Skeletal muscle tissue (tissue), 4 donors: ENCODE measurements around the gene CEP290. TPM values are rescaled to one million over a fixed set of nuclear protein-coding genes. Genes with fewer than 3 reads are reported as not detected.

ENCODE experiments used
- H3K27ac ChIP-seq: one replicate; pipeline ENCODE4 v1.7.0; 2013; ENCODE audit warnings: mild to moderate bottlenecking, low read depth, low read length, inconsistent platforms
- H3K27me3 ChIP-seq, 3 donors: one replicate each; pipeline ENCODE4 v1.7.0; 2013; ENCODE audit warnings: low read length in 3 of 3; ENCODE audit not compliant: control insufficient read depth in 3 of 3, insufficient read depth in 3 of 3
- H3K36me3 ChIP-seq, 3 donors: one replicate each; pipeline ENCODE4 v1.7.0; 2013; ENCODE audit warnings: low read length in 3 of 3; ENCODE audit not compliant: control insufficient read depth in 3 of 3, insufficient read depth in 3 of 3
- H3K4me1 ChIP-seq, 3 donors: one replicate each; pipeline ENCODE4 v1.7.0; 2013; ENCODE audit warnings: low read length in 3 of 3, mild to moderate bottlenecking in 3 of 3; ENCODE audit not compliant: control insufficient read depth in 3 of 3, insufficient read depth in 3 of 3
- H3K4me3 ChIP-seq, 3 donors: one replicate each; pipeline ENCODE4 v1.7.0; 2013; ENCODE audit warnings: low read length in 3 of 3
- H3K9ac ChIP-seq, 3 donors: one replicate each; pipeline ENCODE4 v1.7.0; 2013; ENCODE audit warnings: low read length in 3 of 3, mild to moderate bottlenecking in 3 of 3, moderate library complexity in 2 of 3, low read depth in 1 of 3
- H3K9me3 ChIP-seq, 3 donors: one replicate each; pipeline ENCODE4 v1.7.0; 2013; ENCODE audit warnings: low read length in 3 of 3; ENCODE audit not compliant: control insufficient read depth in 3 of 3
- total RNA-seq: library from RNA; depleted of rRNA; stranded (reverse); fragments of >200 nt; gene quantifications from one replicate; pipeline ENCODE4 v1.2.3, GENCODE V29; 2014
- donor health status: Osteomylitis.

Gene CEP290
- total RNA-seq, 1 donor from 2014 or later, result 12.0 TPM

DNA sequence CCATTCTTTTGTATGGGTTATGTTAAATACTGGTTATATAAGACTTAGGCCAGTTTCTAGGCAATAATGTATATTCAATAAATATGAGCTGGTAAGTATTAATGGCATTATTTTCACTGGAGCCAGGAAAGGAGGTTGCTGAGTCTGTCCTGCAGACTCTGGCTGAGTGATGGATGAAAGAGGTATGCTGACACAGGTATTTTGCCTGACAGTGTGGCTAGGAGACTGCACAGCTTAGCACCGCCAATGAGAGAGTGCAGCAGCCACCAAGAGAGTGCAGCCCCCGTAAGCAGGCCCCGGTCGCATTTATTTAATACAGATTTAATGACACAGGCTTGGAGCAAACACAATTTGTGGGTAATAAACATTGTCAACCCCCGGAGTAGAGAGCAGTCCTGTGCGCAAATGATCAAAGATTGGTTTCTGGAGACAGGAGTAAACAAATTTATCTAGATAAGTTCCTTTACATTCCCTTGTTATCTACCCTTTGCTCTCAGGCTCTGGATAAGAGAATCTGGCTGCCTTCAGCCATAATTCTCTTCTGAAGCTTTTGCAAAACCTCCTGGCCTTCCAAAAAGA lies 37.6 kb upstream of the CEP290 start:
- Histone ChIP-seq H3K36me3 (peaks cover 2 to 36% (median 25%) of the 10 kb centered on the region in 3 donors), H3K9ac (no peak overlapping the region), H3K27ac (no peak overlapping the region), H3K4me3 (no peak overlapping the region), H3K9me3 (no peaks in the 10 kb centered on the region), H3K27me3 (no peaks in the 10 kb centered on the region), H3K4me1 (no peaks in the 10 kb centered on the region)

DNA sequence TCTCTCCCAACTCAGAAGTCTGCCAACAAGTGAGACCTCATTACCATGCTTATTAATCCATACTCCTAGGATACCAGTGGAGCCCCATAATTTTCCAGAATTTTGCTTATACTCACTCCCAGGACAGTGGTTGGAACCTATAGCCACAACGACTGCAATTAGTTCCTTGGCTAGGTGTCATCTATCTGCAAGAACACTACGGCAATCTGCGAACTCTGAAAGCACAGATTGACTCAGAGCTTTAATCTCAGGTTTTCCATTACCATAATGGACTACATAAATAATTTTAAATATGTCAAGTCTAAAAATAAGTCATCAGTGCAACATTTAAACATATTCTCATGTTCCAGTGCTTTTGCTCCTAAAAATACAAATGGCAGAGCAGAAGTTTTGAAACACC lies 33.7 kb upstream of the CEP290 start:
- Histone ChIP-seq H3K4me3 (no peak overlapping the region), H3K27me3 (no peaks in the 10 kb centered on the region), H3K9me3 (no peaks in the 10 kb centered on the region), H3K4me1 (no peaks in the 10 kb centered on the region), H3K36me3 (peaks cover 2 to 44% (median 18%) of the 10 kb centered on the region in 3 donors), H3K9ac (no peak overlapping the region), H3K27ac (no peak overlapping the region)

DNA sequence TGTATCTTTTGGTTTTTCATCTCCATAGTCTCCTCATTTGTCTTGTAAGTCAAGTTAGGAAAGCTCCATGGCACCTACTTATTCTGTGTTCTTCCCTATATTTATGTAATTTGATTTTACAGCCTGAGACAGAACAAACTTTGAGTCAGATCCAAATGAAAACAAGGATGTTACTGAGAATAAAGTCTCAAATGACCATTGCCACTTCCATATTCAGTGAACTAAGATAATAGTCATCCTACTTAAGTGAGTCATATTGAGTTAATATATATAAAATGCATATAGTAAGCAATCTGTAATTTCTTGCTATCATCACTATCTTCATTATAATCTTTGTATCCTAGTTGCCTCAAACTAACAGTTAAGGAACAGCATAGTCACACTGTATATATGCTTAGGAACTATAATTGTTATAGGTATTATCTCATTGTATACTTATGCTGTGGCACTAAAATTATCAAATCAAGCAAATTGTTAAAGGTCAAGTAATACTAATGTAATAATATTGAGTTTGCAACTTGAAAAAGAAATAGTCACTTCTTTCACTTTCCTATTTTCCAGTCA lies 31.0 kb upstream of the CEP290 start:
- H3K36me3 ChIP-seq, result peaks cover under 1 to 35% (median 11%) of the 10 kb centered on the region in 3 donors
- no peak overlapping the region for H3K27ac ChIP-seq

DNA sequence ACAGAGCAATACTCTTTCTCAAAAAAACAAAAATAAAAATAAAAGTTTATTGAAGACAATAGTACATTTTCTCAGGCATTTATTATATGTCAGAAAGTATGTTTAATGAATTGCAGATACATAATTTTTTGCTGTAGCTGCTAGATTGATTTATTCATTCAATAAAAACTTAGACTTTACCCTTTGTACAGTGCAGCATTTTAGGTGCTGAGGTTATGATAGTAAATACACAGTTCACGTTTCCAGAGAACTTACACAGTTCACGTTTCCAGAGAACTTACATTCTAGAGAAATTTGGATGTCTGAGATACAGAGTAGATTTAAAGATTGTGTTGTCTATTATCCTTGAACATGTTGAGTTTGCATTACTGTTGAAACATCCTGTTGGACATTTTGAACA lies 25.5 kb upstream of the CEP290 start:
- Histone ChIP-seq H3K4me3 (no peak overlapping the region), H3K36me3 (peaks cover 8 to 18% (median 17%) of the 10 kb centered on the region in 3 donors), H3K27me3 (no peaks in the 10 kb centered on the region), H3K9ac (no peak overlapping the region), H3K9me3 (no peaks in the 10 kb centered on the region), H3K4me1 (no peaks in the 10 kb centered on the region), H3K27ac (no peak overlapping the region)

More for the DNA sequence above, 31.0 kb upstream of the CEP290 start:
- H3K9me3 ChIP-seq, result no peaks in the 10 kb centered on the region
- no peaks in the 10 kb centered on the region for H3K4me1 ChIP-seq
- no peak overlapping the region for H3K9ac ChIP-seq
- H3K27me3 ChIP-seq, result no peaks in the 10 kb centered on the region
- no peak overlapping the region for H3K4me3 ChIP-seq

DNA sequence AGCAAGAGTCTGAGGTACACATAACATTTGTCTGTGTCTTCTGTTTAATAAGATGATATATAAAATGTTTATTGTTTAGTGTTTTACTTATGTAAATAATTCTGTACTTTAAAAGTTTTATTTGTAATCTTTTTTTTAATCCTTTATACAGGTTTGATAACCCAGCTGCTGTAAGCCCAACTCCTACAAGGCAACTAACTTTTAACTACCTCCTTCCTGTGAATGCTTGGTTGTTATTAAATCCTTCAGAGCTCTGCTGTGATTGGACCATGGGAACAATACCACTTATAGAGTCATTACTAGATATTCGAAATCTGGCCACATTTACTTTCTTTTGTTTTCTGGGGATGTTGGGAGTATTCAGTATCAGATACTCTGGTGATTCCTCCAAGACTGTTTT lies 24.3 kb upstream of the CEP290 start:
- H3K4me1 ChIP-seq, result no peaks in the 10 kb centered on the region
- H3K27me3 ChIP-seq, result no peaks in the 10 kb centered on the region
- H3K36me3 ChIP-seq, result peaks cover 8 to 20% (median 18%) of the 10 kb centered on the region in 3 donors
- H3K27ac ChIP-seq, result no peak overlapping the region
- H3K9ac ChIP-seq, result no peak overlapping the region
- H3K4me3 ChIP-seq, result no peak overlapping the region
- no peaks in the 10 kb centered on the region for H3K9me3 ChIP-seq

DNA sequence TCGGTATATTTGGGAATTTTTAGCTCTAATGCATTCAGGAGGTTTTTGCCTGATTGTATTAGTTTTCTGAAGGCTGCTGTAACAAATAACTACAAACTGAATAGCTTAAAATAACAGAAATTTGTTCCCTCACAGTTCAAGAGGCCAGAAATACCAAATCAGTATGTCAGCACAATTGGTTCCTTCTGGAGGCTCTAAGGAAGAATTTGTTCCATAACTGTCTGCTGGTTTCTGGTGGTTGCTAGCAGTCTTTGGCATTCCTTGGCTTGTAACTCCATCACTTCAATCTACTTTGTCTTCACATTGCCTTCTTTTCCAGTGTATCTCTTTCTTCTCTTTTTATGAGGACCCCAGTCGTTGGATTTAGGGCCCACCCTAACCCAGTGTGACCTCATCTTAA lies 21.5 kb upstream of the CEP290 start:
- no peak overlapping the region for H3K9ac ChIP-seq
- H3K4me1 ChIP-seq, result no peaks in the 10 kb centered on the region
- peaks cover 8 to 21% (median 20%) of the 10 kb centered on the region in 3 donors for H3K36me3 ChIP-seq
- no peak overlapping the region for H3K27ac ChIP-seq
- H3K27me3 ChIP-seq, result no peaks in the 10 kb centered on the region
- H3K4me3 ChIP-seq, result no peak overlapping the region
- no peaks in the 10 kb centered on the region for H3K9me3 ChIP-seq

DNA sequence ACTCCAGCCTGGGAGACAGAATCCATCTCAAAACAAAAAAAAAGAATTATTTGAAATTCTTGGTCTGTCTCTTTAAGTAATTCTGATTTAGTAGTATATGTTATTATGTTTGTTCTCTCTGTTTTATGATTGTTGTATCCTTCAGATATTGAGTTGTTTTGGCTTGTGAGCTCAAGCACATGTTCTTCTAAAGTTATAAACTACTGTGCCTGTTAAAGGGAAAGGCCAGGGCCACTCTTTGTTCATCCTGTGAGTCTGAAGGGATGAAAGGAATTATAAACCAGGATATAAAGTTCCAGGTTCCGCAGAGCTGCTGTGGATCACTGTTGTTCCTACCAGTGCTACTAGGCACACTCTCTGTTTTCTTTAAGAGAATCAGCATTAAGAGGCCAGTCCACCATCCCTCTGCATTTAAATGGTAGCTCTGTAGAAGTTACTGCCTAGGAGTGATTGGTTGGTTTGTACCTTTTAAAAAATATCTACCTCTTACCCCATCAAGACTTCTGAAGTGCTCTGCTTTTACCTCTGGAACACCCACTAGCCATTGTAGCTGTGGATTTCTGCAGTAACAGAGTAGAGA lies 14.3 kb upstream of the CEP290 start:
- Histone ChIP-seq H3K9me3 (no peaks in the 10 kb centered on the region), H3K9ac (no peak overlapping the region), H3K27me3 (no peaks in the 10 kb centered on the region), H3K36me3 (peaks cover 0 to 3% (median 3%) of the 10 kb centered on the region in 3 donors), H3K4me3 (no peak overlapping the region), H3K4me1 (no peaks in the 10 kb centered on the region), H3K27ac (no peak overlapping the region)

DNA sequence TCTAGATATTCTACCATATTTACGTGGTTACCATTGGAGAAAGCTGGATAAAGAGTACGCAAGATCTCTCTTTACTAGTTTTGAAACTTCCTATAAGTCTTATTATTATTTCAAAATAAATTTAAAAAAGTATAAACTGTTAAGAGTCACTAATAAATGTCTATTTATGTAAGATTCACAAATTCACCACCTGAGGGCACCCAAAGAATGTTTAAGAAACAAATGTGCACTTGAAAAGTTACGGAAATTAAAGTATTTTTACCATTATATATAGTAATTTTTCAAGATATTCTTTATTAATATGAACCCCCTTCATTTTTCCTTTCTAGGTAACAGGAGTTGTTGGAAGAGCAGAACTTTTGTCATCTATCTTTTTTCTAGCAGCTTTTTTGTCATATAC lies 12.1 kb upstream of the CEP290 start:
- Histone ChIP-seq H3K4me1 (no peaks in the 10 kb centered on the region), H3K4me3 (no peak overlapping the region), H3K27me3 (no peaks in the 10 kb centered on the region), H3K9me3 (no peaks in the 10 kb centered on the region), H3K27ac (no peak overlapping the region), H3K36me3 (peaks cover 0 to 3% (median 0%) of the 10 kb centered on the region in 3 donors), H3K9ac (no peak overlapping the region)

DNA sequence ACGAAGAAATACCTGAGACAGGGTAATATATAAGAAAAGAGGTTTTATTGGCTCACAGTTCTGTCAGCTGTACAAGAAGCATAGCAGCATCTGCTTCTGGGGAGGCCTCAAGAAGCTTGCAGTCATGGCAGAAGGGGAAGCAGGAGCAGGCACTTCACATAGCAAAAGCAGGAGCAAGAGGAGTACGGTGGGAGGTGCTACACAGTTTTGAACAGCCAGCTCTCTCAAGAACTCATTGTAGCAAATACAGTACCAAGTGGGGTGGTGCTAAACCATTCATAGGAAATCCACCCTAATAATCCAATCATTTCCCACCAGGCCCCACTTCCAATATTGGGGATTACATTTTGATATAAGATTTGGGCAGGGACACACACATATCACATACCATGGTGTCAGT lies 8.2 kb upstream of the CEP290 start:
- no peaks in the 10 kb centered on the region for H3K27me3 ChIP-seq
- H3K4me1 ChIP-seq, result no peaks in the 10 kb centered on the region
- no peak overlapping the region for H3K4me3 ChIP-seq
- no peak overlapping the region for H3K9ac ChIP-seq
- no peaks in the 10 kb centered on the region for H3K9me3 ChIP-seq
- no peak overlapping the region for H3K27ac ChIP-seq
- H3K36me3 ChIP-seq, result no peaks in the 10 kb centered on the region
